Stimulated activated CD4-positive, alpha-beta T cell treated with anti-CD3 and anti-CD28 coated beads, TNF-alpha, amount 100 ng/mL, for 24 hours (primary cell): ENCODE results near the gene SOCS6.
"Not testable (repeated sequence)": the region's sequence is repeated elsewhere in the genome, so short reads cannot be mapped to it uniquely, and the experiment has no call there.

ENCODE experiments used
- DNase-seq, 3 experiments: peaks; one replicate each; pipeline ENCODE4 v3.0.0-alpha.2; 2020; ENCODE audit warnings: low read depth in 3 of 3

Gene SOCS6

DNA sequence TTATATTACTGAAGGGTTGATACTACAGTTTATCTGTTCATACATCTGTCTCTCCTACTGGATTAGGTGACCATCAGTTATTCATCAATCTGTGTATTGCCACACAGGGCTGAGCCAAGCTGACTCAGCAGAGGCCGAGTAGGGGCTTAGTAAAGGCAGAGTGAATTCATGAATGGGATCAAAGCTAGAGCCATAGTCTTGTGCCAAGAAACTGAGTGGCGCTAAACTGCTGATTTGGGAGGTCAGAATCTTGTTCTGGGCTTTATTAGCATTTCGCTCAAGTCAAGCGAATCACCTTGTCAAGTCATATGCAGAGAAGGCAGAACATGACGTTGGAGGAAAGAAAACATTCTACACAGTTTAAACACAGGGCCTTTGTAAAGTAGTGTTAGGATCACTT, 34.1 kb downstream of the SOCS6 start:
- no peak for DNase-seq

DNA sequence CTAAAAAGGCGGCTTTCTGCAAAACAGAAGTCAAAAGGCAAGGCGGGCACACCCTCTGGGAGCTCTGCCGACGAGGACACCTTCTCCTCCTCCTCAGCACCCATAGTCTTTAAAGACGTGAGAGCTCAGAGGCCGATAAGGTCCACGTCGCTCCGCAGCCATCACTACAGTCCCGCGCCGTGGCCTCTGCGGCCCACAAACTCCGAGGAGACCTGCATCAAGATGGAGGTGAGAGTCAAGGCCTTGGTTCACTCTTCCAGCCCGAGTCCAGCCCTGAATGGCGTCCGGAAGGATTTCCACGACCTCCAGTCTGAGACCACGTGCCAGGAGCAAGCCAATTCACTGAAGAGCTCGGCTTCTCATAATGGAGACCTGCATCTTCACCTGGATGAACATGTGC, 36.1 kb downstream of the SOCS6 start:
- no peak for DNase-seq

GRCh38 chr18:70326255-70326654, 37.4 kb downstream of the SOCS6 start:
- no peak for DNase-seq

DNA sequence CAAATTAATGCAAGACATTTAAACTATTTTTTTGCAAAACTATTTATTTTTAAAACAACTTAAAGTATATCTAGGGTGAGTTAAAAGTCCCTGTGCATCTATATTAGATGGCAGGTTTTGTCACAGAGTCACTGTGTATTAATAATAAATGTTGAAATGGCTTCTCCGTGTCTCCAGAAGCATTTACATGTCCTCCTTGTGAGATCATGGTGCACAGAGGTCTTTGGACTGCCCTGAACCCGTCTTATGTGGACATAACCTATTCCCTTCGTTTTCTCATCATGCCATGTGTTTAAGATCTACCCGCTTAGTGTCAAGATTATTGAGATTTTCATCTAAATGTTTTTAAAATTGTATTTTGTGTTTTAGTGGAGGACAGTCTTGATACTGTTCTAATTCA, 39.3 kb downstream of the SOCS6 start:
- no peak for DNase-seq

DNA sequence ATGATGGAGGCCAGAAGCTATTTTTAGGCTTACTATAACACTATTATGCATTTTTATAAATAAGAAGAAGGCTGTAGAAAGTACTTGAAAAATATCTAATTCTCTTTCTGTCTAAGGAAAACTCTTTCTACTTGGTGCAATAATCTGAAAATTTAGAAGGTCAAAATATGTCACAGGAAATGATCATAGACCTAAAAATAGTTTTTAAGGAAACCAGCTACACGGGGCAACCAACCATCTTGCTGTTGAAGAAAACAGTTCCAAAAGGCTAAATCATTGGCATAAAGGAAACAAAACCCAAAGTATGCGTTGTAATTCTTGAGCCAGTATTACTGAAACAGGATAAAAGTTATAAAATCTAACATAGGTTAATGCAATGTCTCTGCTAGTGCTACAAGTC, 40.2 kb downstream of the SOCS6 start:
- no peak for DNase-seq

GRCh38 chr18:70330887-70331286, 42.0 kb downstream of the SOCS6 start:
- DNase-seq: no peak

GRCh38 chr18:70331456-70332097, 42.7 kb downstream of the SOCS6 start:
- no peak for DNase-seq

DNA sequence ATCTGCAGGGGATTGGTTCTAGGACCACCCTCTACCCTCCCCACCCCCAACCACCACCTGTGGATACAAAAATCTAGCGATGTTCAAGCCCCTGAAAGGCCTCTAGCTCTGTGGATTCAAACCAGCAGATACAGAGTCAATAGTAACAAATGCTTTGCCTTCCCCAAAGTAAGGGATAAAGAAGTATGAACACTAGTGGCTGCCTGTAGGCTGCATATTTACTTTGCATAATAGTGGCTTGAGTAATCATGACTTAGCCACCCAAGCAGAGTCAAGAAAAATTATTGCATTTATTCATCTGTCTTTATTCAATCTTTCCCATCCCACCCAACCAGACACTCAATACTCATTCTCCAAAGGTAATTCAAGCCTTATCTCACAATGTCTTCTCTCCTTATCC, 43.8 kb downstream of the SOCS6 start:
- no peak for DNase-seq

DNA sequence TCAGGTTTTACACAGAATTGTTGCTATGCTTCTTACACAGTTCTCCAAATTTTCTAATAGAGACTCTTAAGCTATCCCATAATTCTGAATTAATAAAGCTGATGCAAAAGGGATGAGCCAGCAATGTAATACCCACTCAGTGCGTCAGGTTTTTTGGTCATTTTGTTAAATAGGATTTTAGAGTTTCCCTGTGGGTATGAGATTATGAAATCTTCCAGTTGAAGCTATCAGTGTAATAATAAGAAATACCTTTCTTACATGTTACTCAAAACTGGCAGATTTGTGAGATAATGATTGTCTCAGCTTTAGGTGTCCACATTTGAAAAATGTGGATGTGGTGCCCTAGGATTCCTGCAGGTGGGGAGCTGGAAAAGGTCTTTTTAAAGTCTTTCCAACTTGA, 44.5 kb downstream of the SOCS6 start:
- DNase-seq: no peak

DNA sequence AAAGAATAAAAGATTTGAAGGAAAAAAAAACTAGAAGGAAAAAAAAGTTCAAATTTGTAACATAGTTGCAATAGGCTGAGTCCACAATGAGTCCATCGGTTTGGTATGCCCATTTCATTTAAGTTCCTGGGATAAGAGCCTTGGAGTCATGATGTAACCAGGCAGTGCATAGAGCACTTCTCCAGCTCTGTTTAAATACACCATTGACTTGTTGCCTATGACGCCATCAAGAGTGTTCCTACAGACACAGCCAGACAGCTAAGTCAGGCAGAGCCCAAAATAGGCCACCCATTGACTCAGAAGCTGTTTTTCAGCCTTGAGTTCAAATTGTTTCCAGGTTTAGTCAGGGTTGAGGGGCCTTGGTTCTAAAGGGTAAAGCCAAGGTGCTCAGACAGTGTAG, 44.9 kb downstream of the SOCS6 start:
- DNase-seq: no peak

GRCh38 chr18:70334264-70334663, 45.4 kb downstream of the SOCS6 start:
- DNase-seq: no peak

- no peak for DNase-seq
These were observed 46.0 kb downstream of the SOCS6 start for GRCh38 chr18:70334728-70335329.

DNA sequence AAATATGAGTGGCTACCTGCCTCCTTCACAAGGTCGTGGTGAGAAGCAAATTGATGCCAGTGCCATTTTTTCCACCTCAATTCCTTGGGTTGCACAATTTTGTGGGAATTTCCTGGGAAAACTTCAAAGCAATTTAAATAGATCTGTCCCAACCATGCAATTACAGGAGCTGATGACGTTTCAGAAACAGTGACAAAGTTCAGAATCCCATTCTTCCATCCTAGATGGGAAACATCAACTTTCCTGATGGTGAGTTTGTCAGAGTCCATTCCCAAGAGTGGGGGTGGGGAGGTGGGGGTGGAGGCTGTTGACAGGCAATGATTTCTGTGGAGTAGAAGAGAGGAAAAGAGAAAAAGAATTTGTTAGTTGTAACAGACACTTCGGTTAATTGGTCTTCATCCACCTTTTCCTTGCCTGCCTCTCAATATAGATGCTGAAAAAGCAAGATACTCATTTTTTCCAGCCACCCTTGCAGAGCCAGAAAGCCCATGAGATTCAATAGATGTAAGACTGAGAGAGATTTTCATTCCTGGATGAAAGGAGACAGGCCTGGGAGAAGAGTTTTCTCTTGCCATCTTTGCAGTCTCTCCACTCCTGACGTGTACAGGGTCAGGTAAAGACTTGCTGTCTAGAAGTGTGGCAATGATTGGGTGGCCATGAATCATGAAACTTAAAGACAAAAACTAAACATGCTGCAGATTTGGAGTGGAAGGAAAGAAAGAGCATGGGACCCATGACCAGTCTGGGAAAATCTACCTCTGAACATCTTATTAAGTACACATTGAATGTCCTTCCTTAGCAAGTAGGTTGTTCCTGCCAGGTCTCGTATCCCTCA, 47.3 kb downstream of the SOCS6 start:
- DNase-seq: no peak

GRCh38 chr18:70337139-70337972, 48.5 kb downstream of the SOCS6 start:
- no peak for DNase-seq

- DNase-seq: no peak
These were observed 50.0 kb downstream of the SOCS6 start for GRCh38 chr18:70338890-70339289.

- DNase-seq: no peak
These were observed 51.1 kb downstream of the SOCS6 start for GRCh38 chr18:70339915-70340314.

- DNase-seq: not testable (repeated sequence)
These were observed 59.6 kb downstream of the SOCS6 start for GRCh38 chr18:70348481-70348880.

DNA sequence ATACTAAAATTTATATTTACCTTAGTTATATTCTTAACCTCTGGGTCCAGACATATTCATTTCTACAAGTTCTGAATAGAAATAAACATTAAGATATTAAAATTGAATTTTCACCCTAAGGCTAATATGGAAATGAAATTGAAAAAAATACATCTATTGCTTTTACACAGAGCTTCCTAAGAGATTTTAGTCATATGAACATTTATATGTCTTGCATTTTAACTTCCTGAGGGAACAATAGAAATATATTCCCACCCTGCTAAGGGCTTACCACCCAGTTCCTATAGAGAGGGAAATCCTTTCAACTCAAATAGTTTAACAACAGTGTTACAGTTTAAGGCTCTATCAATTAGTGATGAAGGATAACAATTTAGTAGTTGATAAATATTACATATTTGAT, 60.5 kb downstream of the SOCS6 start:
- DNase-seq: no peak

- no peak for DNase-seq
These were observed 65.2 kb downstream of the SOCS6 start for GRCh38 chr18:70354080-70354479.

- no peak for DNase-seq
These were observed 65.9 kb downstream of the SOCS6 start for GRCh38 chr18:70354771-70355170.

DNA sequence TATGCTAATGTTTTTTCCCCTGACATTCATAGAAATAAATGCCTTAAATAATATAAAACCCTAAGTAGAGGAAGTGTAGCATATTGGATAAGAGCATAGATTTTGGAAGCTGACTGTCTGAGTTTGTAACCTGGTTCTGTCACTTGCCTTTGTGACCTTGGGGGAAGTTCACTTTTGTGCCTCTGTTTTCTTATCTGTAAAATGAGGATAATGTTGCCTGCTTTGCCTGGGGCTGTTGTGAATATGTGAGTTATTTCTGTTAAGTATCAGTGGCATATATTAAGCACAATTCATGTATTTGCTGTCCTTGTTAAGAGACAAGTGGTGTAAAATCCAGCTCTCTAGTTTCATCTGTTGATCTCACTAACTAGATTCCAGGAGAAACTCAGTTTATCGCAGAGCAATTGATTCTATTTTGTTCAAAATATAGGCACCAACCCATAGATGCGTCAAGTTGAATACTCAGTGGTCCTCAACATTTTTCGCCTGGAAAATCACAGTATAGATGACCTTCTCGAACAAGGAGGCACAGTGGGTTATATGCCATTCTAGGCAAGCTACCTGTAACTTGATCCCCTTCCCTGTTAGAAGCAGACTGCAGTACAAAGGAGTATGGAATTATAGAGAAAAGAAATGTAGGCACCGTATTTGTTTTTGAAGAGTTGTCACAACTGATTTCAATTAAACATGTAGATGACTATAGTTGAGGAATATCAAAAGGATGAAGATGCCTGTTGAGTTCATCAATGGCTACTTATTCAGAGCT, 67.0 kb downstream of the SOCS6 start:
- no peak for DNase-seq

DNA sequence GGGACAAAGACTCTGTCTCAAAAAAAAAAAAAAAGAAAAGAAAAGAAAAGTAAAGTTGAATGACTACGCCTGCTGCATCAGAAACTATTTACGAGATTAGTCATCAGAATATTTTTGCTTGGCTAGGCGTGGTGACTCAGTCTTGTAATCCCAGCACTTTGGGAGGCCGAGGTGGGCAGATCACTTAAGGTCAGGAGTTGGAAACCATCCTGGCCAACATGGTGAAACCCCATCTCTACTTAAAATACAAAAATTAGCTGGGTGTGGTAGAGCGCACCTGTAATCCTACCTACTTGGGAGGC, 69.2 kb downstream of the SOCS6 start:
- DNase-seq: not testable (repeated sequence)
